ENCODE results near the gene C9orf57.
"Not testable (repeated sequence)": the region's sequence is repeated elsewhere in the genome, so short reads cannot be mapped to it uniquely, and the experiment has no call there.

C9orf57 gene

DNA sequence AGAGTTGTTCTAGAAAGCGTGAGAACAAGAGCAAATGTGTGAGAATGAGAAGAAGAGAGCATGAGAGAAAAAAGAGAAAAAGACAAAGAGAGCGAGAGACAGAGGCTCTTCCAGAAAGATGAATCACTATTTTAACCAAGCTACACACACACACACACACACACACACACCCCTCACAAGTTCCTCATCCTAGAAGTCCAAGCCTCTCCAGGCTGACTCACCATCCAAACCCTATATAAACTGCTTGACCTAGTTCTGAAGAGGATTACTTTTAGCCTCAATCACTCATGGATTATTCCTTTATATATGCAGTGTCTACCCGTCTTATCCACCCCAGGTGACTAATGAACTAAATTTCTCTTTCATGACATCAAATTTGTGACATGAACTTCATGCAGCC is 37.6 kb downstream of the C9orf57 start:
- DNase-seq, result no peak

DNA sequence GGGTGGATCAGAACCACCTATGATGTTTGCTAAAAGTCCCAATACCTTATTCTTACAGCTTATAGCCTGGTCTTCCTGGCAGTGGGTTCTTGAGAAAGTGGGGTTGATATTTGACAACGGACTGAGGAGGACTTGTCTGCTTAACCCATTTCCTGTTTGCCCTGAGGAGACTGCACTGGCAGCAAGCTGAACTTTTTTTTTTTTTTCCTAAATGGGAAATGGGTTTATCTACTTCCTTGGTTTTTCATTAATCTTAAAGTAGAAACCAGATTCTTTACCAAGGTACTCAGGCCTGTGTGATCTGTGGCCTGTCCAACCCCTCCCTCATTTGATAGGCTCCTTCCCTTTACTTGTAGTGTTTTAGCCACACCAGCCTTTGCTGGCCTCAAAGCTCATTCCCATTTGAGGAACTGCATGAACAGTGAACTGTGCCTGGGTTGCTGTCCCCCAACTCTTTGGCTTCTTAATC is 47.1 kb downstream of the C9orf57 start:
- no peak for DNase-seq

DNA sequence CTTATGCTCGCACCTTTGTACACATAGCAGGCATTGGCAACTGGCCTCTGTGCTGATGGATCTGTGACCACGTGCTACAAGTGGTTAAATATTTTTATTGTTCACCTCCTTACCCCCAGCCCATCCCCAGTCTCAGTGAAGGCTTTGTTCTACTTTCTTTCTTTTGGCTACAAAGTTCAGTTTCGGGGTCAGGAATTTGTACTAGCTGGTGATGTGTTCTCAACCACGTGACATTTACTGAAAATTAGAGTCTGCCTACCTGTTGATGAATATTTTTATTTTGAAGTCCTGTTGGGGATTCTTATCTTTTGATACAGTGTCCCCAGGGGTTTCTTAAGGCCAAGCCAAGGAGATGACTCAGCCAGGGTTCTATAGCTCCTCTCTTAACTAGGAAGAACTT is 47.8 kb downstream of the C9orf57 start:
- no peak for DNase-seq

DNA sequence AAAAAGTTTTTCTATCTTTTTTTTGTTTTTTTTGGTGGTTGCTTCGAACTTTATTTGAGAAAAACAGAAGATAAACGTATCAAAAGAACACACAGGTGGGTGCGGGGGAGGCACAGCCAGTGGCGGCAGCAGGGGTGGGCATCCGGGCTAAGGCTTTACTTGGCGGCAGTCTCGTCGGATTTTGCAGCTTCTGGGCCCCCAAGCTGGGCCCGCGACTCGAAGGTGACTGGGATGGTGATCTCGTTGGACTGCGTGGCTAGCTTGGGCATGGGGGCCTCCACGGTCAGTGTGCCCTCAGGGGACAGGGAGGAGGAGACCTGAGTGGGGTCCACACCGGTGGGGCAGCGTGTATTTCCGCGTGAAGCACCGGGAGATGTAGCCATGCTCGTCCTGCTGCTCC is 52.7 kb downstream of the C9orf57 start:
- not testable (repeated sequence) for DNase-seq

DNA sequence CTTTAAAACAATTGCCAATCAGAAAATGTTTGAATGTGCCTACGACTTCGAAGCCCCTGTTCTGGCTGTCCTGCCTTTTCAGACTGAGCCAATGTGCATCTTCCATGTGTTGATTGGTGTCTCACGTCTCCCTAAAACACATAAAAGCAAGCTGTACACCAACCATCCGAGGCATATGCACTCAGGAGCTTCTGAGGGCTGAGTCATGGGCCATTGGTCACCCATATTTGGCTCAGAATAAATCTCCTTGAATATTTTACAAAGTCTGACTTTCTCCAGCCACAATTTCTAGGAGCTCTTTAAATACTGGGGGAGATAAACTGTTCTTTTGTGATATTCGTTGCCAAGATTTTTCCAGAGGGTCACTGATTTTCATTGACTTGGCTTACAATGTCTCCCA is 53.9 kb downstream of the C9orf57 start:
- no peak for DNase-seq

DNA sequence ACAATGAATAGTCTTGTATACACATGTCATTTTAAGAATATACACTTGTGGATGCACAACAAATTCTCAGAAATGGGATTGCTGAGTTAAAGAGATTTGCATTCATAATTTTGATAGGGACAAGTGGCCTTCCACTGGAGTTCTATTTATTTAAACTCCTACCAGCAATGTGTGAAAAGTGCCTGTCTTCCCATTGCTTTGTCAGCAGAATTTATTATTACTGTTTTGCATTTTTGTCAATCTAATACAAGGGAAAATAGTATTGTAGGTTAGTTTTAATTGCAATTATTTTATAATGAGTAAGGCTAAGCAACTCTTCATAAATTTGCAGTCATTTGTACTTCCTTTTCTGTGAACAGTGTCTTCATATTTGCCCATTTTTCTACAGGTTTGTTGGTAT is 55.0 kb downstream of the C9orf57 start:
- no peak for DNase-seq
